HG03095 (cell line): ENCODE data around the gene UNC13B.
"Not testable (repeated sequence)": the region's sequence is repeated elsewhere in the genome, so short reads cannot be mapped to it uniquely, and the experiment has no call there.

ENCODE experiments used
- ATAC-seq: cut with Tn5 transposase; IDR thresholded peaks from one replicate; pipeline ENCODE4 v1.9.1; 2021; ENCODE audit warnings: moderate library complexity; ENCODE audit not compliant: unreplicated experiment

The UNC13B gene

GRCh38 chr9:35220659-35221338 lies 59.0 kb downstream of the UNC13B start:
- no peak for ATAC-seq

DNA sequence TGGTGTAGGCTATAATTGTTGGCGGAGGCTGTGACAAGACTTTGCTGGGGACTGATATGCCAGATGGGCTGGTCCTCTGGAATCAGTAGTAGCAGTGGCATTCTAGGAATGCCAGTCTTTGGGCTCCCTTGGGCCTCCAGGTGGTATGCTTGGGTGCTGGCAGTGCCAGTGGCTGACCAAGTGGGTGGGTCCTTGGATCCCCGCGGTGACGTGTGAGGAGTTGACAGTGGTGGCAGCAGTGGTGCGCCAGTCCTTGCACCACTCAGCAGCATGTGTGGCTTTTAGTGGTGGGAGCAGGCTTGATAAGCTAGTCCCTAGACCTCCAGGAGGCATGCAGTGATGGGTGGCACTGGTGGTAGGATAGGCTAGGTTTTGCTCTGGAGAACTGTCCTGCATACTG lies 63.9 kb downstream of the UNC13B start:
- ATAC-seq, result no peak

DNA sequence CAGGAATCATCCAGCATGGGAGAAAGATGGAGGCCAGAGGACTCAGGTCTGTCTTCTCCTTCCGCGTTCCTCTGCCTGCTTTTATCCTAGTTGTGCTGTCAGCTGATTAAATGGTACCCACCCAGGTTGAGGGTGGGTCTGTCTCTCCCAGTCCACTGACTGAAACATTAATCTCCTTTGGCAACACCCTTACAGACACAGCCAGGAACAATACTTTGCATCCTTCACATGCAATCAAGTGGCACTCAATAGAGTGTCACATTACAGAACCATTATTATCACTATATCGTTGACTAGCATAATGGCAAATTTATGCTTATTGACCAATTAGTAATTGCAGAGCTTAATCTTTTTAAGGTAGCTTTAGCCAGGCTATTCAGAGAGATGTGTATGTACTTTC lies 64.8 kb downstream of the UNC13B start:
- ATAC-seq, result no peak

DNA sequence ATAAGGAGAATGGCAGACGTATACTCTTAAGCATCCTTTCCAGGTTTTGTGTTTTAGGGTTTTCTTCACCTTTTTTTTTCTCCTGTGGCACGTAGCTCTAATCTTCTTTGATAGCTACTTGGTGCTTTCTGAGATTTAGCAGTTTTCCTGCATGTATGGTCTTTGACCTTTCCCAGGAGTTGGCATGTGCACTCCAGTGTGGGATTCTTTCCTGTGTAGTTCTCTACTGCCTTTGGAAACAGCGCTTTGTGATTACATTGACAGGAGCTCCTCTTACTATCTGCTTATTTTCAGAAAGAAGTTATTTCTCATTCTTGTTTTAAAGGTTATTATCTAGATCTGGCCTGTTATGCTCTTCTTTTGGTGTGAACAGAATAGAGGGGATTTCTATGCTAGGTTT lies 65.5 kb downstream of the UNC13B start:
- ATAC-seq, result no peak

GRCh38 chr9:35229066-35229778 lies 67.4 kb downstream of the UNC13B start:
- ATAC-seq, result no peak

DNA sequence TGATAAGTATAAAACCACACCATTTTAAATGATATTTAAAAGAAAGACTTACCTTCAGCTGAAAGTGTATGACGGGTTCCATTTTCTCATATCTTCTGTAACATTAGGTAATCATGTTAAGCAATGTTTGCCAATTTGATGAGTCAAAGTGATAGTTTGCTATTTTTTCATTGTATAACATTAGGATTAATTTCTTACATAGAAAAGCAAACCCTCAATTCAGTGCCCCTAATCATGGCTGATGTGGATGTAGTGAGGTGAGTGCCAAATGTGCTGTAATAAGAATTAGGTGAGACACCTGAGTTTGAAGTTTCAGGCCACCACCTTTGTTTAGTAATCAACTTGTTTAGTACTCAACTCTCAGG lies 68.0 kb downstream of the UNC13B start:
- ATAC-seq, result no peak

DNA sequence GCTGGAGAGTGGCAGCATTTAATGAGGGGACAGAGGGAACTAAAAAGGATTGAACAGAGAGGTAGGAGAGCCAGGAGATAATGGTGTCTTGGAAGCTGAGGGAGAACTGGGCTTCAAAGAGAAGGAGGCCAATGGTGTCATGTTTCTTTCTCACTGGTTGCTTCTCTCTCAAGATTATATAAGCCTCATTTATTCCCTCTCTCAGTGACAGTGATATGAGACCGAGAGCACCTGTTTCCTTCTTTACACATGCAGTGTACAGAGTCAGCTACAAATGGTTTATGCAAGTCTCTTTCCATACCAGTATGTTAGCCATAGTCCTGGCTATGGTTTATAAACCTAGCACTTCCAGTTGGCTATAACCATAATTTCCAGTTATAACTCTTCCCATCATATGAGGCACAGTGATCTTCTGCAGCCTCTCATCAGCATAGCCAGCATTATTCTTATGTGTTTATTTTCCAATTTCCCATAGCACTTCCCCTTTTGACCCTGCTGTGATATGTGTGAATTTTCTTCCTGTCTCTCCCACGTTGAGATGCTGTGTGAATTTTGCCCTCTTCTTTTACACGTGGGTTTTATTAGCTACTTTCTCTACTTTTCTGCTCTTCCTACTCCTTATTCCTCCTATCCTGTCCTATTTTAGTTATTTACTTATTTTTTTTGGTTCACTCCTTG lies 71.2 kb downstream of the UNC13B start:
- no peak for ATAC-seq

DNA sequence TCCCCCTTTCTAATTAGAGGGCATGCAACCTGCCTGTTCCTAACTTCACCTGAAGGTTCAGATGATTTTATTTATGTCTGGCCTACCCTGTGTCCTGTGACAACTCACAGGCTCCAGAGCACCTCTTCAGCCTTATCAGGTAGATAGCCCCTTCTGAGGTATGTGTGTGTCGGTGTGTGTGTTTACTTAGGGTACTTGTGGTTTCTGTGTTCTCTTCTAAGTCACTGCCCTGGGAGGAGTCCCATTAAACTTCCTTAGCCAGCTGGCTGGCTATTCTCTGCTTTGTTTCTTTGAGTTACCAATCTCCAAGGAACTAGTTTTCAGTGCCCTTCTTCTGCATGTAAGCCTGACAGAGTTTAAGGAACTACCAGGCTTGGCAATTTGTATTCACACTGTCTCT lies 74.9 kb downstream of the UNC13B start:
- no peak for ATAC-seq

- ATAC-seq, result no peak
Measured at GRCh38 chr9:35237311-35237710, 75.5 kb downstream of the UNC13B start.

- not testable (repeated sequence) for ATAC-seq
Measured at GRCh38 chr9:35245945-35246344, 84.1 kb downstream of the UNC13B start.

GRCh38 chr9:35253075-35253474 lies 91.3 kb downstream of the UNC13B start:
- no peak for ATAC-seq

DNA sequence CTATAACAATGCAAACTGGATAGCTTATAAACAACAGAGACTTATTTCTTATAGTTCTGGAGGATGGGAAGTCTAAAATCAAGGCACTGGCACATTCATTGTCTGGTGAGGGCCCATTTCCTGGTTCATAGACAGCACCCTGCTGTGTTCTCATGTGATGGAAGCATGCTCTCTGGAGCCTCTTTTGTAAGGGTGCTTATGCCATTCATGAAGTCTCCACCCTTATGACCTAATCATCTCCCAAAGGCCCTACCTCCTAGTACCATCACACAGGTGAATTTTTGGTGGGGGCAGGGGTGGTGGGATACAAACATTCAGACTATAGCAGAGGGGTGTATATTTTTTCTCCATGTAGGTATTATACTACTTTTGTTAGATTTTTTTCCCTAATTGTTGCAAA lies 92.4 kb downstream of the UNC13B start:
- no peak for ATAC-seq

DNA sequence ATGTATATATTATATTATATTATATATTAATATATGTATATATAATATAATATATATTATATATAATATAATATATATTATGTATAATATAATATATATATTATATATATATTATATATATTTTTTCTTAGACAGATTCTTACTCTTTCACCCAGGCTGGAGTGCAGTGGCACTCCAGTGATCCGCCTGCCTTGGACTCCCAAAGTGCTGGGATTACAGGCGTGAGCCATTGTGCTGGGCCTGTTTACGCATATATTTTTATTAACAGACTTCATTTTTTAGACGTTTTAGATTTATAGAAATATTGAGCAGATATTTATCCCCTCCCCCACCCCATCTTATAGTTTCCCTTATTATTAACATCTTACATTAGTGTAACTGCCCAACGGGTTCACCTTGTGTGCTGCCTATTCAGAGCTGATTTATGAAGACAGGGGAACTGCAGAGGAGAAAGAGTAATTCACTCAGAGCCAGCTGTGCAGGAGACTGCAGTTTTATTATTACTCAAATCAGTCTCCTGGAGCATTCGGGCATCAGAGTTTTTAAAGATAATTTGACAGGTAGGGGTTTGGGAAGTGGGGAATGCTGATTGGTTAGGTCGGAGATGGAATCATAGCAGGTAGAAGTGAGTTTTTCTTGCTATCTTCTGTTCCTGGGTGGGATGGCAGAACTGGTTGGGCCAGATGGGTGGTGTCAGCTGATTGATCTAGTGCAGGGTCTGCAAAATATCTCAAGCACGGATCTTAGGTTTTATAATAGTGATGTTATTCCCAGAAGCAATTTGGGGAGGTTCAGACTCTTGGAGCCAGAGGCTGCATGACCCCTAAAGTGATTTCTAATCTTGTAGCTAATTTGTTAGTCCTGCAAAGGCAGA lies 93.4 kb downstream of the UNC13B start:
- no peak for ATAC-seq

GRCh38 chr9:35257986-35258659 lies 96.3 kb downstream of the UNC13B start:
- no peak for ATAC-seq

- no peak for ATAC-seq
Measured at GRCh38 chr9:35258660-35259474, 97.1 kb downstream of the UNC13B start.

DNA sequence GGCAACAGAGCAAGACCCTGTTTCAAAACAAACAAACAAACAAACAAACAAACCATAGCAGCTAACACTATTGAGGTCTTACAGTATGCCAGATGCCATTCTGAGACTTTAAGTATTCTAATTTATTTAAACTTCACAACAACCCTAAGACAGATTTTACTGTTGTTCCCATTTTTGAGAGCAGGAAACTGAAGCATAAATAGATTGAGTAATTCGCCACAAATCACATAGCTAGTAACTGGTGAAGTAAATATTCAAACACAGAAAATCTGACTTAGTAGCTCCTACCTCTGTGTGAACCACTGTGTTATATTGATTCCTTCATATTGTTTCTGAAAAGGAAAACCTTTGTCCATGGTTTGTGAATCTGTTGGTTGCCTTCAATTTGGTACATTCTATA lies 98.4 kb downstream of the UNC13B start:
- no peak for ATAC-seq

DNA sequence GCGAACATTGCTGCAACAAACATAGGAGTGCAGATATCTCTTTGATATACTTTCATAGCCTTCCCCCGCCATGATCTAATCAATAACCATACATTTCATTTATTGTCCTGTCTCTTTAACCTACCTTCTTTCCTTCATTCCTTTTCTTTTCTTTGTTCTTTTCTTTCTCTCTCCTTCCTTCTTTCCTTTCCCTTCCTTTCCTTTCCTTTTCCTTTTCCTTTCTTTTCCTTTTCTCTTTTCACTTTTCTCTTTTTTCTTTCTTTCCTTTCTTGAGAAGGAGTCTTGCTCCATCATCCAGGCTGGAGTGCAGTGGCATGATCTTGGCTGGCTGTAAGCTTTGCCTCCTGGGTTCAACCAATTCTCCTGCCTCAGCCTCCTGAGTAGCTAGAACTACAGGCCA lies 100.3 kb downstream of the UNC13B start:
- ATAC-seq, result no peak

- ATAC-seq, result no peak
Measured at GRCh38 chr9:35267710-35268109, 105.9 kb downstream of the UNC13B start.

GRCh38 chr9:35269919-35270318 lies 108.1 kb downstream of the UNC13B start:
- ATAC-seq, result no peak

- no peak for ATAC-seq
Measured at GRCh38 chr9:35271637-35272036, 109.8 kb downstream of the UNC13B start.
